ENCODE data around the gene PLEKHN1. TPM values are rescaled to one million over a fixed set of nuclear protein-coding genes. Genes with fewer than 3 reads are reported as not detected.

PLEKHN1 gene, protein sequence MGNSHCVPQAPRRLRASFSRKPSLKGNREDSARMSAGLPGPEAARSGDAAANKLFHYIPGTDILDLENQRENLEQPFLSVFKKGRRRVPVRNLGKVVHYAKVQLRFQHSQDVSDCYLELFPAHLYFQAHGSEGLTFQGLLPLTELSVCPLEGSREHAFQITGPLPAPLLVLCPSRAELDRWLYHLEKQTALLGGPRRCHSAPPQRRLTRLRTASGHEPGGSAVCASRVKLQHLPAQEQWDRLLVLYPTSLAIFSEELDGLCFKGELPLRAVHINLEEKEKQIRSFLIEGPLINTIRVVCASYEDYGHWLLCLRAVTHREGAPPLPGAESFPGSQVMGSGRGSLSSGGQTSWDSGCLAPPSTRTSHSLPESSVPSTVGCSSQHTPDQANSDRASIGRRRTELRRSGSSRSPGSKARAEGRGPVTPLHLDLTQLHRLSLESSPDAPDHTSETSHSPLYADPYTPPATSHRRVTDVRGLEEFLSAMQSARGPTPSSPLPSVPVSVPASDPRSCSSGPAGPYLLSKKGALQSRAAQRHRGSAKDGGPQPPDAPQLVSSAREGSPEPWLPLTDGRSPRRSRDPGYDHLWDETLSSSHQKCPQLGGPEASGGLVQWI
- 1.9 and 2.1 TPM in 2 replicates for polyA plus RNA-seq (2013)

- Histone ChIP-seq H2BK12ac (ENCODE audit: low read length) (peak within 1 kb of the TSS; percentile 10), H3K4me2 (ENCODE audit: low read length) (peak within 1 kb of the TSS; percentile 79), H3K9me3 (ENCODE audit: insufficient read depth, low read depth, low read length) (peaks cover 5% of the 10 kb centered on the region), H3K14ac (ENCODE audit: low read length) (peak within 1 kb of the TSS; percentile 85), H3K36me3 (ENCODE audit: control insufficient read depth in 1 of 2, insufficient read depth in 2 of 2, low read length in 2 of 2) (peaks cover 26 to 35% of the 10 kb centered on the region in 2 experiments), H3K23ac (ENCODE audit: low read length) (no peak within 1 kb of the TSS), H3K27me3 (ENCODE audit: insufficient read depth, low read length) (peaks cover 3% of the 10 kb centered on the region), H4K91ac (ENCODE audit: low read depth, low read length) (peak within 1 kb of the TSS; percentile 80), H2BK120ac (ENCODE audit: insufficient read depth, low read length, poor library complexity) (peak within 1 kb of the TSS; percentile 65), H3K27ac (ENCODE audit: low read depth, low read length) (no peak within 1 kb of the TSS), H3K4me1 (ENCODE audit: control insufficient read depth in 1 of 2, insufficient read depth in 2 of 2, low read length in 2 of 2) (peaks cover 21 to 23% of the 10 kb centered on the region in 2 experiments), H3K18ac (ENCODE audit: low read length) (peak within 1 kb of the TSS; percentile 10), H3K4ac (ENCODE audit: low read depth, low read length) (no peak within 1 kb of the TSS), H2AFZ (ENCODE audit: insufficient read depth, low read length, poor library complexity) (peak within 1 kb of the TSS; percentile 32), H3K9ac (ENCODE audit: low read length) (peak within 1 kb of the TSS; percentile 1), H4K8ac (ENCODE audit: low read depth, low read length) (peak within 1 kb of the TSS; percentile 79), H4K12ac (ENCODE audit: low read depth, low read length) (peak within 1 kb of the TSS; percentile 57), H3K79me2 (ENCODE audit: control insufficient read depth, insufficient read depth, low read length, poor library complexity) (no peaks in the 10 kb centered on the region), H3K4me3 (ENCODE audit: low read depth, low read length) (peak within 1 kb of the TSS; percentile 64), H2AK5ac (ENCODE audit: low read length) (peak within 1 kb of the TSS; percentile 22), H3K79me1 (ENCODE audit: low read length) (peaks cover 4% of the 10 kb centered on the region), H2BK5ac (ENCODE audit: low read depth, low read length, poor library complexity) (peak within 1 kb of the TSS; percentile 28)
- peak; percentile 64 to 74 for DNase-seq
- WGBS (ENCODE audit: extremely low coverage, insufficient coverage, insufficient read length), result no CpG with 5 or more reads among the region's 31 CpGs
Measured at GRCh38 chr1:966135-966703, at the start of gene PLEKHN1. Gene PLEKHN1 (plus strand): TSS chr1:966482. CDS start chr1:966532, 50 bp downstream.

GRCh38 chr1:917076-917459 is 49.2 kb upstream of the PLEKHN1 start:
- Histone ChIP-seq H4K12ac (ENCODE audit: low read depth, low read length) (no peak overlapping the region), H4K91ac (ENCODE audit: low read depth, low read length) (no peak overlapping the region), H3K18ac (ENCODE audit: low read length) (no peak overlapping the region), H3K27me3 (ENCODE audit: insufficient read depth, low read length) (no peaks in the 10 kb centered on the region), H2BK120ac (ENCODE audit: insufficient read depth, low read length, poor library complexity) (no peak overlapping the region), H2BK12ac (ENCODE audit: low read length) (no peak overlapping the region), H3K14ac (ENCODE audit: low read length) (no peak overlapping the region), H3K79me2 (ENCODE audit: control insufficient read depth, insufficient read depth, low read length, poor library complexity) (no peaks in the 10 kb centered on the region), H3K23ac (ENCODE audit: low read length) (no peak overlapping the region), H3K9ac (ENCODE audit: low read length) (no peak overlapping the region), H3K4ac (ENCODE audit: low read depth, low read length) (no peak overlapping the region), H2BK5ac (ENCODE audit: low read depth, low read length, poor library complexity) (no peak overlapping the region), H3K4me2 (ENCODE audit: low read length) (no peak overlapping the region), H3K36me3 (ENCODE audit: control insufficient read depth in 1 of 2, insufficient read depth in 2 of 2, low read length in 2 of 2) (peaks cover 1 to 2% of the 10 kb centered on the region in 2 experiments), H2AFZ (ENCODE audit: insufficient read depth, low read length, poor library complexity) (no peak overlapping the region), H2AK5ac (ENCODE audit: low read length) (no peak overlapping the region), H3K9me3 (ENCODE audit: insufficient read depth, low read depth, low read length) (peaks cover 15% of the 10 kb centered on the region), H3K79me1 (ENCODE audit: low read length) (no peaks in the 10 kb centered on the region), H3K4me1 (ENCODE audit: control insufficient read depth in 1 of 2, insufficient read depth in 2 of 2, low read length in 2 of 2) (peaks cover 13 to 18% of the 10 kb centered on the region in 2 experiments), H4K8ac (ENCODE audit: low read depth, low read length) (no peak overlapping the region), H3K4me3 (ENCODE audit: low read depth, low read length) (no peak overlapping the region), H3K27ac (ENCODE audit: low read depth, low read length) (no peak overlapping the region)
- DNase-seq, result no peak
- no CpG with 5 or more reads among the region's 7 CpGs for WGBS (ENCODE audit: extremely low coverage, insufficient coverage, insufficient read length)

GRCh38 chr1:917466-918091 is 48.7 kb upstream of the PLEKHN1 start:
- Histone ChIP-seq H3K79me1 (ENCODE audit: low read length) (no peaks in the 10 kb centered on the region), H2BK120ac (ENCODE audit: insufficient read depth, low read length, poor library complexity) (no peak overlapping the region), H4K91ac (ENCODE audit: low read depth, low read length) (no peak overlapping the region), H4K8ac (ENCODE audit: low read depth, low read length) (no peak overlapping the region), H3K9me3 (ENCODE audit: insufficient read depth, low read depth, low read length) (peaks cover 13% of the 10 kb centered on the region), H3K4me2 (ENCODE audit: low read length) (no peak overlapping the region), H3K18ac (ENCODE audit: low read length) (no peak overlapping the region), H2AFZ (ENCODE audit: insufficient read depth, low read length, poor library complexity) (no peak overlapping the region), H3K4me3 (ENCODE audit: low read depth, low read length) (no peak overlapping the region), H4K12ac (ENCODE audit: low read depth, low read length) (no peak overlapping the region), H3K36me3 (ENCODE audit: control insufficient read depth in 1 of 2, insufficient read depth in 2 of 2, low read length in 2 of 2) (peaks cover 4 to 5% of the 10 kb centered on the region in 2 experiments), H3K4me1 (ENCODE audit: control insufficient read depth in 1 of 2, insufficient read depth in 2 of 2, low read length in 2 of 2) (peaks cover 13 to 18% of the 10 kb centered on the region in 2 experiments), H2AK5ac (ENCODE audit: low read length) (no peak overlapping the region), H3K79me2 (ENCODE audit: control insufficient read depth, insufficient read depth, low read length, poor library complexity) (no peaks in the 10 kb centered on the region), H2BK12ac (ENCODE audit: low read length) (no peak overlapping the region), H3K27me3 (ENCODE audit: insufficient read depth, low read length) (no peaks in the 10 kb centered on the region), H3K23ac (ENCODE audit: low read length) (no peak overlapping the region), H2BK5ac (ENCODE audit: low read depth, low read length, poor library complexity) (no peak overlapping the region), H3K27ac (ENCODE audit: low read depth, low read length) (no peak overlapping the region), H3K9ac (ENCODE audit: low read length) (no peak overlapping the region), H3K14ac (ENCODE audit: low read length) (no peak overlapping the region), H3K4ac (ENCODE audit: low read depth, low read length) (no peak overlapping the region)
- no peak for DNase-seq
- no CpG with 5 or more reads among the region's 22 CpGs for WGBS (ENCODE audit: extremely low coverage, insufficient coverage, insufficient read length)

- no peaks in the 10 kb centered on the region for H3K79me1 ChIP-seq (ENCODE audit: low read length)
- no peak overlapping the region for H3K18ac ChIP-seq (ENCODE audit: low read length)
- WGBS (ENCODE audit: extremely low coverage, insufficient coverage, insufficient read length), result no CpG with 5 or more reads among the region's 15 CpGs
- no peak overlapping the region for H3K9ac ChIP-seq (ENCODE audit: low read length)
- no peak overlapping the region for H3K4me3 ChIP-seq (ENCODE audit: low read depth, low read length)
- no peak overlapping the region for H3K23ac ChIP-seq (ENCODE audit: low read length)
- no peak overlapping the region for H4K8ac ChIP-seq (ENCODE audit: low read depth, low read length)
- no peak overlapping the region for H3K4me2 ChIP-seq (ENCODE audit: low read length)
- H4K91ac ChIP-seq (ENCODE audit: low read depth, low read length), result no peak overlapping the region
- no peak for DNase-seq
- no peak overlapping the region for H2AFZ ChIP-seq (ENCODE audit: insufficient read depth, low read length, poor library complexity)
- no peak overlapping the region for H2AK5ac ChIP-seq (ENCODE audit: low read length)
- H2BK5ac ChIP-seq (ENCODE audit: low read depth, low read length, poor library complexity), result no peak overlapping the region
- peaks cover 12% of the 10 kb centered on the region for H3K9me3 ChIP-seq (ENCODE audit: insufficient read depth, low read depth, low read length)
- H3K36me3 ChIP-seq (ENCODE audit: control insufficient read depth in 1 of 2, insufficient read depth in 2 of 2, low read length in 2 of 2), result peaks cover 4 to 5% of the 10 kb centered on the region in 2 experiments
- H2BK120ac ChIP-seq (ENCODE audit: insufficient read depth, low read length, poor library complexity), result no peak overlapping the region
- H2BK12ac ChIP-seq (ENCODE audit: low read length), result no peak overlapping the region
- H3K4me1 ChIP-seq (ENCODE audit: control insufficient read depth in 1 of 2, insufficient read depth in 2 of 2, low read length in 2 of 2), result peaks cover 19 to 25% of the 10 kb centered on the region in 2 experiments
- H3K79me2 ChIP-seq (ENCODE audit: control insufficient read depth, insufficient read depth, low read length, poor library complexity), result no peaks in the 10 kb centered on the region
- H4K12ac ChIP-seq (ENCODE audit: low read depth, low read length), result no peak overlapping the region
- no peaks in the 10 kb centered on the region for H3K27me3 ChIP-seq (ENCODE audit: insufficient read depth, low read length)
- no peak overlapping the region for H3K4ac ChIP-seq (ENCODE audit: low read depth, low read length)
- no peak overlapping the region for H3K27ac ChIP-seq (ENCODE audit: low read depth, low read length)
- H3K14ac ChIP-seq (ENCODE audit: low read length), result no peak overlapping the region
Measured at GRCh38 chr1:918353-918752, 47.9 kb upstream of the PLEKHN1 start.

All from trophoblast cell (in vitro differentiated cells and primary cell).